HG02852 (cell line): ENCODE measurements around the gene ADD3.
"Not testable (repeated sequence)": the region's sequence is repeated elsewhere in the genome, so short reads cannot be mapped to it uniquely, and the experiment has no call there.

ENCODE experiments used
- ATAC-seq: cut with Tn5 transposase; IDR thresholded peaks from one replicate; pipeline ENCODE4 v1.9.1; 2021; ENCODE audit warnings: mild to moderate bottlenecking, moderate library complexity; ENCODE audit not compliant: unreplicated experiment

The ADD3 gene

GRCh38 chr10:110032801-110033700, 25.3 kb downstream of the ADD3 start:
- no peak for ATAC-seq

- no peak for ATAC-seq
These were observed 26.0 kb downstream of the ADD3 start for GRCh38 chr10:110033701-110034235.

GRCh38 chr10:110034596-110034995, 26.8 kb downstream of the ADD3 start:
- ATAC-seq: no peak

GRCh38 chr10:110035070-110035921, 27.5 kb downstream of the ADD3 start:
- no peak for ATAC-seq

GRCh38 chr10:110036640-110037039, 28.9 kb downstream of the ADD3 start:
- ATAC-seq: peak; percentile 89

- no peak for ATAC-seq
These were observed 31.5 kb downstream of the ADD3 start for GRCh38 chr10:110039254-110039653.

GRCh38 chr10:110040108-110040507, 32.3 kb downstream of the ADD3 start:
- no peak for ATAC-seq

GRCh38 chr10:110040767-110041478, 33.1 kb downstream of the ADD3 start:
- ATAC-seq: no peak

- no peak for ATAC-seq
These were observed 33.7 kb downstream of the ADD3 start for GRCh38 chr10:110041479-110041829.

GRCh38 chr10:110042181-110042580, 34.4 kb downstream of the ADD3 start:
- no peak for ATAC-seq

GRCh38 chr10:110042891-110043290, 35.1 kb downstream of the ADD3 start:
- no peak for ATAC-seq

GRCh38 chr10:110044681-110045080, 36.9 kb downstream of the ADD3 start:
- ATAC-seq: no peak

GRCh38 chr10:110045772-110046171, 38.0 kb downstream of the ADD3 start:
- no peak for ATAC-seq

- not testable (repeated sequence) for ATAC-seq
These were observed 40.4 kb downstream of the ADD3 start for GRCh38 chr10:110048145-110048544.

- no peak for ATAC-seq
These were observed 41.0 kb downstream of the ADD3 start for GRCh38 chr10:110048781-110049180.

GRCh38 chr10:110049889-110050591, 42.3 kb downstream of the ADD3 start:
- ATAC-seq: not testable (repeated sequence)

GRCh38 chr10:110051487-110051886, 43.7 kb downstream of the ADD3 start:
- no peak for ATAC-seq

GRCh38 chr10:110052916-110053315, 45.1 kb downstream of the ADD3 start:
- no peak for ATAC-seq

GRCh38 chr10:110056822-110057221, 49.0 kb downstream of the ADD3 start:
- ATAC-seq: no peak

GRCh38 chr10:110057456-110057855, 49.7 kb downstream of the ADD3 start:
- ATAC-seq: no peak
